ENCODE results near the gene NPAS3. TPM values are rescaled to one million over a fixed set of nuclear protein-coding genes. Genes with fewer than 3 reads are reported as not detected.

The NPAS3 gene
- total and polyA plus RNA-seq, 2 of the 13 experiments (the other 11 are each of a cell fraction or from before 2014, with no cell fraction given) = not detected

DNA sequence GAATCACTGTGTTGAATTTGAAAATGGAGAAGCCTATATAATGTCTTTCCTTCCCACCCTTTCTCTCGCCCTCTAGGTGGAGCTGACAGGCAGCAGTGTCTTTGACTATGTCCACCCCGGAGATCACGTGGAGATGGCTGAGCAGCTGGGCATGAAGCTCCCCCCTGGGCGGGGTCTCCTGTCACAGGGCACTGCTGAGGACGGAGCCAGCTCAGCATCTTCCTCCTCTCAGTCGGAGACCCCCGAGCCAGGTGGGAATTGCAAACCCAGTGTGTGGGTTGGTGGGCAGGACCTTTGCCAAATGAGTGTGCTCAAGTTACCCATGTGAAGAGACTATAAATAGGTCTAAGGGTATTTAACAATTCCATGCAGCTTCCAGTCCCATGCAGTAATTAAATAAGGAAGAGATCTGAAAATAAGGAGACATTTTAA, 737.5 kb downstream of the NPAS3 start:
- POLR2A ChIA-PET = no interaction called here
- ATAC-seq (peak; percentile 99), FAIRE-seq (peak; percentile 64), DNase-seq (ENCODE audit: low spot score) (peak; percentile 60)
- Histone ChIP-seq H3K9ac (ENCODE audit: insufficient read depth, low read depth, low read length) (no peak overlapping the region), H2AFZ (ENCODE audit: low read length) (no peak overlapping the region), H4K20me1 (ENCODE audit: insufficient read depth, low read length) (no peaks in the 10 kb centered on the region), H3K4me2 (ENCODE audit: low read depth, low read length) (no peak overlapping the region), H3K4me1 (ENCODE audit: insufficient read depth, low read length) (no peaks in the 10 kb centered on the region), H3K27me3 (ENCODE audit: control insufficient read depth in 1 of 2, insufficient read depth in 2 of 2, low read length in 2 of 2) (no peaks in the 10 kb centered on the region), H3K27ac (ENCODE audit: extremely low read length, insufficient read depth, low read length) (no peak overlapping the region), H3K79me2 (ENCODE audit: insufficient read depth, low read length) (no peaks in the 10 kb centered on the region), H3K9me3 (ENCODE audit: low read length) (no peaks in the 10 kb centered on the region), H3K4me3 (replicated peaks in 1 of 3; ENCODE audit: insufficient read depth in 1 of 3, low read depth in 2 of 3, low read length in 3 of 3) (no peak overlapping the region), H3K36me3 (replicated peaks in 1 of 2; ENCODE audit: control insufficient read depth in 1 of 2, insufficient read depth in 2 of 2, low read length in 2 of 2) (no peaks in the 10 kb centered on the region)
- in situ Hi-C loops (cut with HindIII; ENCODE audit: extremely low pct_ligation_motif_present, low pct_unique_long_range_greater_than_20kb) = no loop called here
- CTCF ChIA-PET (ENCODE audit: low intra/inter-chr PET ratio, low total read pairs) = interaction anchor here (0.8 kb wide), 1 partner anchor 117 kb away, joined by 3 read pairs; no protein-coding TSS in a partner anchor
- 3% methylated on average over 7 of the region's 7 CpGs for WGBS (ENCODE audit: low lambda C conversion rate)
- intact Hi-C loops (cut with micrococcal nuclease; ENCODE audit: unreplicated experiment) = no loop called here
- no TSS peak for BruUV-seq (replicated peaks)
- TF ChIP-seq ZNF326 (CRISPR knock-in tag; IDR thresholded peaks at IDR 0.05; ENCODE audit: borderline replicate concordance) = no peak
- TF ChIP-seq ZNF446 (CRISPR knock-in tag; IDR thresholded peaks at IDR 0.05) = no peak
- TF ChIP-seq, protein P1, sequence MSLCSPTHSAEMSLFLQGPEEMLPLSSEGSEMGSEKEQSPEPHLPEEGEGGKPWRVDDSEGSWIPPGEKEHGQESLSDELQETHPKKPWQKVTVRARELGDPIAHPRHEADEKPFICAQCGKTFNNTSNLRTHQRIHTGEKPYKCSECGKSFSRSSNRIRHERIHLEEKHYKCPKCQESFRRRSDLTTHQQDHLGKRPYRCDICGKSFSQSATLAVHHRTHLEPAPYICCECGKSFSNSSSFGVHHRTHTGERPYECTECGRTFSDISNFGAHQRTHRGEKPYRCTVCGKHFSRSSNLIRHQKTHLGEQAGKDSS (CRISPR knock-in tag; IDR thresholded peaks at IDR 0.05; ENCODE audit: borderline replicate concordance, low read depth) = 0 out of 2 replicates have a peak, but pooled peaks have one; percentile 39
- TF ChIP-seq ZSCAN25 (CRISPR knock-in tag; IDR thresholded peaks at IDR 0.05) = no peak
- TF ChIP-seq, protein P2, sequence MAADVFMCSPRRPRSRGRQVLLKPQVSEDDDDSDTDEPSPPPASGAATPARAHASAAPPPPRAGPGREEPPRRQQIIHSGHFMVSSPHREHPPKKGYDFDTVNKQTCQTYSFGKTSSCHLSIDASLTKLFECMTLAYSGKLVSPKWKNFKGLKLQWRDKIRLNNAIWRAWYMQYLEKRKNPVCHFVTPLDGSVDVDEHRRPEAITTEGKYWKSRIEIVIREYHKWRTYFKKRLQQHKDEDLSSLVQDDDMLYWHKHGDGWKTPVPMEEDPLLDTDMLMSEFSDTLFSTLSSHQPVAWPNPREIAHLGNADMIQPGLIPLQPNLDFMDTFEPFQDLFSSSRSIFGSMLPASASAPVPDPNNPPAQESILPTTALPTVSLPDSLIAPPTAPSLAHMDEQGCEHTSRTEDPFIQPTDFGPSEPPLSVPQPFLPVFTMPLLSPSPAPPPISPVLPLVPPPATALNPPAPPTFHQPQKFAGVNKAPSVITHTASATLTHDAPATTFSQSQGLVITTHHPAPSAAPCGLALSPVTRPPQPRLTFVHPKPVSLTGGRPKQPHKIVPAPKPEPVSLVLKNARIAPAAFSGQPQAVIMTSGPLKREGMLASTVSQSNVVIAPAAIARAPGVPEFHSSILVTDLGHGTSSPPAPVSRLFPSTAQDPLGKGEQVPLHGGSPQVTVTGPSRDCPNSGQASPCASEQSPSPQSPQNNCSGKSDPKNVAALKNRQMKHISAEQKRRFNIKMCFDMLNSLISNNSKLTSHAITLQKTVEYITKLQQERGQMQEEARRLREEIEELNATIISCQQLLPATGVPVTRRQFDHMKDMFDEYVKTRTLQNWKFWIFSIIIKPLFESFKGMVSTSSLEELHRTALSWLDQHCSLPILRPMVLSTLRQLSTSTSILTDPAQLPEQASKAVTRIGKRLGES (CRISPR knock-in tag; IDR thresholded peaks at IDR 0.05; ENCODE audit: borderline replicate concordance) = no peak
- TF ChIP-seq ZNF841 (CRISPR knock-in tag; IDR thresholded peaks at IDR 0.05; ENCODE audit: borderline replicate concordance) = no peak
- TF ChIP-seq ZNF264 (CRISPR knock-in tag; IDR thresholded peaks at IDR 0.05) = 0 out of 2 replicates have a peak, but pooled peaks have one; percentile 23
- no peak for TF ChIP-seq GFI1 (CRISPR knock-in tag; IDR thresholded peaks at IDR 0.05; ENCODE audit: borderline replicate concordance)
- TF ChIP-seq NFIC (IDR thresholded peaks at IDR 0.05; ENCODE audit: low read length) = no peak
- TF ChIP-seq, protein P3, sequence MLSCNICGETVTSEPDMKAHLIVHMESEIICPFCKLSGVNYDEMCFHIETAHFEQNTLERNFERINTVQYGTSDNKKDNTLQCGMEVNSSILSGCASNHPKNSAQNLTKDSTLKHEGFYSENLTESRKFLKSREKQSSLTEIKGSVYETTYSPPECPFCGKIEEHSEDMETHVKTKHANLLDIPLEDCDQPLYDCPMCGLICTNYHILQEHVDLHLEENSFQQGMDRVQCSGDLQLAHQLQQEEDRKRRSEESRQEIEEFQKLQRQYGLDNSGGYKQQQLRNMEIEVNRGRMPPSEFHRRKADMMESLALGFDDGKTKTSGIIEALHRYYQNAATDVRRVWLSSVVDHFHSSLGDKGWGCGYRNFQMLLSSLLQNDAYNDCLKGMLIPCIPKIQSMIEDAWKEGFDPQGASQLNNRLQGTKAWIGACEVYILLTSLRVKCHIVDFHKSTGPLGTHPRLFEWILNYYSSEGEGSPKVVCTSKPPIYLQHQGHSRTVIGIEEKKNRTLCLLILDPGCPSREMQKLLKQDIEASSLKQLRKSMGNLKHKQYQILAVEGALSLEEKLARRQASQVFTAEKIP (CRISPR knock-in tag; IDR thresholded peaks at IDR 0.05; ENCODE audit: borderline replicate concordance) = no peak
- no peak for TF ChIP-seq ZNF224 (CRISPR knock-in tag; IDR thresholded peaks at IDR 0.05)
- no peak for TF ChIP-seq HMG20A (CRISPR knock-in tag; IDR thresholded peaks at IDR 0.05; ENCODE audit: borderline replicate concordance)
- TF ChIP-seq XRCC5 (optimal IDR thresholded peaks at IDR 0.05; ENCODE audit: low read length) = peak; percentile 75
- TF ChIP-seq, protein P4, sequence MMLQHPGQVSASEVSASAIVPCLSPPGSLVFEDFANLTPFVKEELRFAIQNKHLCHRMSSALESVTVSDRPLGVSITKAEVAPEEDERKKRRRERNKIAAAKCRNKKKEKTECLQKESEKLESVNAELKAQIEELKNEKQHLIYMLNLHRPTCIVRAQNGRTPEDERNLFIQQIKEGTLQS (CRISPR knock-in tag; IDR thresholded peaks at IDR 0.05) = no peak
- no peak for TF ChIP-seq SKI (IDR thresholded peaks at IDR 0.05; ENCODE audit: partially characterized antibody)
- TF ChIP-seq, protein P5, sequence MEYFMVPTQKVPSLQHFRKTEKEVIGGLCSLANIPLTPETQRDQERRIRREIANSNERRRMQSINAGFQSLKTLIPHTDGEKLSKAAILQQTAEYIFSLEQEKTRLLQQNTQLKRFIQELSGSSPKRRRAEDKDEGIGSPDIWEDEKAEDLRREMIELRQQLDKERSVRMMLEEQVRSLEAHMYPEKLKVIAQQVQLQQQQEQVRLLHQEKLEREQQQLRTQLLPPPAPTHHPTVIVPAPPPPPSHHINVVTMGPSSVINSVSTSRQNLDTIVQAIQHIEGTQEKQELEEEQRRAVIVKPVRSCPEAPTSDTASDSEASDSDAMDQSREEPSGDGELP (IDR thresholded peaks at IDR 0.05; ENCODE audit: borderline replicate concordance, low read depth) = peak; percentile 72; the same call in 1 of the 2 replicates
- TF ChIP-seq GPN1 (CRISPR knock-in tag; IDR thresholded peaks at IDR 0.05; ENCODE audit: borderline replicate concordance) = no peak
- TF ChIP-seq PTBP1 (IDR thresholded peaks at IDR 0.05; ENCODE audit: low read depth, low read length, poor library complexity, severe bottlenecking) = peak; percentile 36
- TF ChIP-seq NFATC3 (CRISPR knock-in tag; IDR thresholded peaks at IDR 0.05) = no peak

All from HepG2 (cell line).